ENCODE data around the gene HEATR5A.

The HEATR5A gene

DNA sequence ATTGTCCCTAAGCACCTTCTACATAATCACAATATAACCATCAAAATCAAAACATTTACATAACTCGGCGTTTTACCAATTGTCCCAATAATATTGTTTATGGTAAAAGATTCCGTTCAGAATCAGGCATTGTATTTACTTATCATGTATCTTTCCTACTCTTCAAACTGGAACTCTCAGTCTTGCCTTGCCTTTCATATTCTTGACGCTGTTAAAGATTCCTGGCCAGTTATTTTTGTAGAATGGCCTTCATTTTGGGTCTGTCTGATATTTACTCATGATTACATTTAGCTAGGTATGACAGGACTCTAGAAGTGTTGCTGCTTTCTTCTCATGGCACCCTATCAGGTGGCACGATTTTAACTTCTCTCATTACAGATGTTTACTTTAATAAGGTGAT, 850 bp upstream of the HEATR5A start:
- DNase-seq (ENCODE audit: low read depth), result no peak
- H3K9ac ChIP-seq (ENCODE audit: low read length), result peak overlapping the region; percentile 100
- peak overlapping the region; percentile 100 for H3K4me3 ChIP-seq (ENCODE audit: low read length)
- H3K36me3 ChIP-seq (ENCODE audit: control insufficient read depth, insufficient read depth, low read length, severe bottlenecking), result no peaks in the 10 kb centered on the region
- H3K27me3 ChIP-seq (replicated peaks; ENCODE audit: control insufficient read depth, insufficient read depth, low read length), result no peaks in the 10 kb centered on the region
- H3K4me1 ChIP-seq (ENCODE audit: control insufficient read depth, insufficient read depth, low read length), result peaks cover 18% of the 10 kb centered on the region
- no peaks in the 10 kb centered on the region for H3K9me3 ChIP-seq (ENCODE audit: control insufficient read depth, low read length)

DNA sequence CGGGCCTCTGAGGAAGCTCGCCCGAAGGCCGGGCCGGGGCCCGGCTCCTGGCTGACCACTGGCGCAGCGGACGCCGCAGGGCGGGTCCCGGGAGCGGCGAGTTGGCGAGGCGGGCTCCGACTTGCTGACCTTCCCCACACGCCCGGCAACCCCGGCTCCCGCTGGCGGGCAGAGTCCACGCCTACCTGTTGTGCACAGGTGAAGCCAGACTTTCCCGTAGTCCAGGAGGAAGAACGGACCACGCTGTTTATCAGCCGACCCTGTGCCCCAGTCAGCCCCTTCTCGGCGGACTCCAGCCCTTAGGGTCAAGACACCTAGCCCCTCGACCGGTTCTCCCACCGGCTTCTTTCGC, 407 bp downstream of the HEATR5A start:
- H3K9me3 ChIP-seq (ENCODE audit: control insufficient read depth, low read length), result no peaks in the 10 kb centered on the region
- peak overlapping the region; percentile 100 for H3K4me3 ChIP-seq (ENCODE audit: low read length)
- H3K4me1 ChIP-seq (ENCODE audit: control insufficient read depth, insufficient read depth, low read length), result peaks cover 18% of the 10 kb centered on the region
- no peaks in the 10 kb centered on the region for H3K27me3 ChIP-seq (replicated peaks; ENCODE audit: control insufficient read depth, insufficient read depth, low read length)
- H3K9ac ChIP-seq (ENCODE audit: low read length), result peak overlapping the region; percentile 100
- DNase-seq (ENCODE audit: low read depth), result peak; percentile 81
- H3K36me3 ChIP-seq (ENCODE audit: control insufficient read depth, insufficient read depth, low read length, severe bottlenecking), result no peaks in the 10 kb centered on the region

DNA sequence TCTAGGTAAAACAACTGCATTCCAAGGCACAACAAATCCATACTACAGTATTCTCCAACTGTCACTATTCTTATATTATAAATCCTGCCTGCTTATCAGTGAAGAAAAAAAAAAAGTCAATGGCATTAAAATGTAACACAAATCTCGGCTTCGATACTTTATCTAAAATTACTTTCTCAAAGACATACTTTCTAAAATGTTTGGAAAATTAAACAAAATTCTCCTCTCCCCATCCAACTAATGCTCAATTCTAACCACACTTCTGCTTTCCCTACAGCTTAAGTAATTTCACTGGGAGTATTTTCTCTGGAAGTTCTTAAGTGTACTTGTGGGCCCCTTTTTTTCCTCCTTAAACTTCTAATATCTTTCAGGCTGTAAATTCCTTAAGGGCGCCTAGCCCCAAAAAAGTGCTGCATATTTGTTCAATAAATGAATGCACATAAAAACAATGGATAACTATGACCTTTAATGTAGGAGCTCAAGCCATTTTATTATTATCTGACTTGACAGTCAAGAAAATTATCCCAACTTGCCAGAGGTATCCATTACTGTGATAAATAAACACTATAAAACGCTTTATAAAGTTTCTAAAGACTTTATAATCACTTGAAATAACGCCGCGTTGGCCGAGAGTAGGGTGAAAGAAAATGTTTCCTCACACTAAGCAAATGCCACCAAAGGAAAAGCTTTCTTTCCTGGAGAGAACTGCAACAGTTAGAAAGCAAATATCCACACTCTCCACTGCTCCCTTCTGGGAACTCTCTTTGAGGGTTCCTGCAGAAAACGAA, 977 bp downstream of the HEATR5A start:
- no peaks in the 10 kb centered on the region for H3K27me3 ChIP-seq (replicated peaks; ENCODE audit: control insufficient read depth, insufficient read depth, low read length)
- DNase-seq (ENCODE audit: low read depth), result peak; percentile 38
- no peaks in the 10 kb centered on the region for H3K36me3 ChIP-seq (ENCODE audit: control insufficient read depth, insufficient read depth, low read length, severe bottlenecking)
- H3K4me3 ChIP-seq (ENCODE audit: low read length), result peak overlapping the region; percentile 100
- H3K4me1 ChIP-seq (ENCODE audit: control insufficient read depth, insufficient read depth, low read length), result peaks cover 22% of the 10 kb centered on the region
- no peaks in the 10 kb centered on the region for H3K9me3 ChIP-seq (ENCODE audit: control insufficient read depth, low read length)
- H3K9ac ChIP-seq (ENCODE audit: low read length), result peak overlapping the region; percentile 100

DNA sequence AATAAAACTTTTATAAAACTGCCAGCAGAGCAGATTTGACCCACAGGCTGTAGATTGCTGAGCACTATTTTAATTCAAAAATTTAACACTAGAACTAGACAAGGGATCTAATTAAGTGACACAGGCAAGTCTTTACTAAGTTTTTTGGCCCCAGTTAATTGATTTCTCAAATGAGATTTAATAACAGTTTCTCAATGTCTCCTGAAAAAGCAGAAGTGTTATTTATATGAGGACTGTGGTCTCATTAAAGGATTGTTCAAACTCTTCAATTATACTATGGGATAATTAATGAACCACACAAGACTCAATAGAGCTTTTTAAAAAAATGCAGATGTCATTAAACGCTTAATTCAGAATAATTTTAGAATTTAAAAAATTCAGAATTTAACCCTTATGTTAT, 1.9 kb downstream of the HEATR5A start:
- Histone ChIP-seq H3K4me3 (ENCODE audit: low read length) (peak overlapping the region; percentile 100), H3K27me3 (replicated peaks; ENCODE audit: control insufficient read depth, insufficient read depth, low read length) (no peaks in the 10 kb centered on the region), H3K36me3 (ENCODE audit: control insufficient read depth, insufficient read depth, low read length, severe bottlenecking) (no peaks in the 10 kb centered on the region), H3K4me1 (ENCODE audit: control insufficient read depth, insufficient read depth, low read length) (peaks cover 28% of the 10 kb centered on the region), H3K9me3 (ENCODE audit: control insufficient read depth, low read length) (no peaks in the 10 kb centered on the region), H3K9ac (ENCODE audit: low read length) (peak overlapping the region; percentile 100)
- DNase-seq (ENCODE audit: low read depth), result no peak

DNA sequence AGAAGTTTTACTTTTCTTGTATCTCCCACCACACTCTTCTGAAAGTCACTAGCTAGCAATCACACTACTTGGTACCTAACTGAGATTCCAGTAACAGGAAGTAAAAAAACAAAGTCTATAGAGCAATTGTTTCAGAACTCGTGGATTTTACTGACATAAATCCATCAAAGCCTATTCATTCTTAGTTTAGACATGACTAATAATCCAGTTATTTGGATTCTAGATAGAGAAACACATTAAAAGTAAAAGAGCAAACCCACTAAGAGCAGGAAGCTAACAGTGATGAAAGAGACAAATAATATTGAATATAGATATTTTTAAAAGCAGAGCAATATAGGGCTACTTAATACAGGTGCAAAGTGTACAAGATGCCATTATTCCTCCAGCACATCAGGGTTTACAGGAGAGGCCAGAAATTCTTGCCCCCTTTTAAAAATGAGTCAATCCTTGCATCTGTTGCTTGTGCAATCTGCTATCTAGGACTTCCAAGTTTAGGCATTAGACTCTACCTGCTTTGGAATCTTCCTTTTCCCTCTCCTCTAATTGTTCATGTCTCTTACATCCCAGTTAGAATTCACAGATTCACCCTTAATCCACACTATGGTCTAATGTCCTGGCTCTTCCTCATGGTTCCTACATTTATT, 6.0 kb downstream of the HEATR5A start:
- Histone ChIP-seq H3K36me3 (ENCODE audit: control insufficient read depth, insufficient read depth, low read length, severe bottlenecking) (no peaks in the 10 kb centered on the region), H3K4me3 (ENCODE audit: low read length) (no peak overlapping the region), H3K4me1 (ENCODE audit: control insufficient read depth, insufficient read depth, low read length) (peaks cover 40% of the 10 kb centered on the region), H3K9me3 (ENCODE audit: control insufficient read depth, low read length) (no peaks in the 10 kb centered on the region), H3K9ac (ENCODE audit: low read length) (no peak overlapping the region), H3K27me3 (replicated peaks; ENCODE audit: control insufficient read depth, insufficient read depth, low read length) (no peaks in the 10 kb centered on the region)
- no peak for DNase-seq (ENCODE audit: low read depth)

DNA sequence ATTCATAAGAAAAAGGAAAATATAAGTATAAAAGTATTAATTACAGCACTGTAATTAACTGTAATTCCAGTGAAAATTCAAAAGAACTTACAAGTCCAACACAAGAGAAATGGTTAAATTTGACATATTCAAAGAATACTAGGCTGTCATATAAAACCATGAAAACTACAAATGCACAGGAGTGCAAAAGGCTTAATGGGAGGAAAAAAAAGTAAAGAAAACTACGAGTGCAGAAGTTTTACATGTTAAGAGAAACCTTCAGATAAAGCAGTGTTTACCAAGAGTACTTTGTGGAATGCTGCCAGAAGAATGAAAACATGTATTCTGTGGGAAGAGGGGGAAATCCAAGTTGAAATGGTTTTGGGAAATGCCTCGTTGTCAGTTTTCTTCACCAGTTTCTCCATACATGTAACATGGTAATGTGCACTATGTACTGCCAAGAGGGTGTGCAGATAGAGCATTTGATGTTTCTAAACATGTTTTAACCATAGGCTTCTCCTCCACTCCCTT, 9.1 kb downstream of the HEATR5A start:
- H3K4me3 ChIP-seq (ENCODE audit: low read length), result peak overlapping the region; percentile 29
- no peaks in the 10 kb centered on the region for H3K27me3 ChIP-seq (replicated peaks; ENCODE audit: control insufficient read depth, insufficient read depth, low read length)
- peak; percentile 68 for DNase-seq (ENCODE audit: low read depth)
- no peak overlapping the region for H3K9ac ChIP-seq (ENCODE audit: low read length)
- H3K9me3 ChIP-seq (ENCODE audit: control insufficient read depth, low read length), result no peaks in the 10 kb centered on the region
- H3K36me3 ChIP-seq (ENCODE audit: control insufficient read depth, insufficient read depth, low read length, severe bottlenecking), result no peaks in the 10 kb centered on the region
- H3K4me1 ChIP-seq (ENCODE audit: control insufficient read depth, insufficient read depth, low read length), result peaks cover 26% of the 10 kb centered on the region

DNA sequence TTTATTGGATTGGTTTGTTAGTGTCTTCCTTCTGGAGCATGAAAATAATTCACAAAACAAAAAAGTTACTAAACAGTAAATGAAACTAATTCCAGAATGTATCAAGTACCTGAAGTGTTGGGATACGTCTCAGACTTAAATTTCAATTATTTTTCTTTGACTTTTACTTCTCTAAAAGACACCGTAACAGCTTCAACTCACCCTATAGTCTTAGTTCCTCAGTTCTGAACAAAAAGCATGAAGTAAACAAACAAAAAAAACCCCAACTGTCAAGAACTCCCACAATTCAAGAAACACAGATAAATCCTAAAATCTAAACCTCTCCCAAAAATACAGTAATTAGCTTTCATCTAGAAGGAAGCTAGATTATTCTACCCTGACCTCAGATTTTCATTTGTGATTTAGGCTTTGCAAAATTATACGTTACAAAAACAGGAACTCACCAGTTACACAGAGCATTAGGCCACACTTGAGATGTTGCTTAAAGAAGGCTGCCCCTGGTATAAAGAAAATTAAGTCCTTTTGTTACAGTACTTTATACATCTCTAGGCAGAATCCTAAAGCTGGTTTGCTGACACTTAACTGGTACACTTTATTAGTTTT, 10.2 kb downstream of the HEATR5A start:
- H3K4me3 ChIP-seq (ENCODE audit: low read length), result no peak overlapping the region
- H3K27me3 ChIP-seq (replicated peaks; ENCODE audit: control insufficient read depth, insufficient read depth, low read length), result no peaks in the 10 kb centered on the region
- H3K9ac ChIP-seq (ENCODE audit: low read length), result no peak overlapping the region
- no peaks in the 10 kb centered on the region for H3K9me3 ChIP-seq (ENCODE audit: control insufficient read depth, low read length)
- peaks cover 26% of the 10 kb centered on the region for H3K4me1 ChIP-seq (ENCODE audit: control insufficient read depth, insufficient read depth, low read length)
- no peak for DNase-seq (ENCODE audit: low read depth)
- H3K36me3 ChIP-seq (ENCODE audit: control insufficient read depth, insufficient read depth, low read length, severe bottlenecking), result no peaks in the 10 kb centered on the region

DNA sequence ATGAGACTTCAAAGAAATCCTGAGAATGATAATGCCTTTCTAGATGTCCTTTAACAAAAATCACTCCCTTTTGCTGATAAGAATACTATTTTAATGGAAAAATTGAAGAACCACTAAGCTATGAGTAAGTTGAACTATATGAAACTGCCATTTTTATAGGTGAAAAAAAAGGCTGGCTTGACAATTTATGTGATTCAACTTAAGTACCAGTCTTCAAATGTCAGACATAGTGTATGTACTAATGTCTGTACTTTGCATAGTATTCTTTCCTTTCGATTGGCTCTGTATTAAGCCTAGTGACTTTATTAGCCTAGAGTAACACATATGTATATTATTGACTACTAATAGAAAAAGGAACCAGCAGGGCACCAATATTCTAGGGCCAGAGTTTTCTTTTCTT, 11.9 kb downstream of the HEATR5A start:
- no peak overlapping the region for H3K4me3 ChIP-seq (ENCODE audit: low read length)
- H3K9ac ChIP-seq (ENCODE audit: low read length), result no peak overlapping the region
- no peaks in the 10 kb centered on the region for H3K27me3 ChIP-seq (replicated peaks; ENCODE audit: control insufficient read depth, insufficient read depth, low read length)
- no peaks in the 10 kb centered on the region for H3K36me3 ChIP-seq (ENCODE audit: control insufficient read depth, insufficient read depth, low read length, severe bottlenecking)
- H3K4me1 ChIP-seq (ENCODE audit: control insufficient read depth, insufficient read depth, low read length), result peaks cover 16% of the 10 kb centered on the region
- DNase-seq (ENCODE audit: low read depth), result no peak
- H3K9me3 ChIP-seq (ENCODE audit: control insufficient read depth, low read length), result no peaks in the 10 kb centered on the region

DNA sequence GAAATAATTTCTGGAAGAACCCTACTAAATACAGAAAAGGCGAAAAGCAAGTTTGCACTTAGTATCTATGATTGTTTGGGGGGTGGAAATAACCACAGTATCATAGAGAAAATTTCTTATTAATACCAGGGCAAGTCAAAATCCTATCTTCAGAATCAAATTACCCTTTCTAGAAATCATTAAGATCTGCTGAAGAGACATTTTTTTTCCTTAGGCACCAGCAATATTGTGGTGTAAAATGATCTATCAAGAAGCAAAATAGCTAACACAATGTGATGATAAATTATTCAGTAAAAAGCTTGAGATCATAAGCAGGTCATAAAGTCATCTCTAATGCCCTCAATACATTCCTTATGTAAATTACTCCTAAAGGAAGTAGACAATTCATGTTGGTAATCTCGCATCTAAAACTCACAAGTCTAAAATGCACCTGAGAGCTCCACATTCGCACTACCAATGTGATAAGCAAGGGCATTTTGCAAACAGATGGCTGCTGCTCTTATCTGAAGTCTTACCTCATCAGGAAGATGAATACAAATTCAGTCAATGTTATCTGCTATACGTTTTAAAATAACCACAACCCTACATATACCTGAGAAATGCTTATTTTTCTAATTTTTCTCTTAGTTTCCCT, 14.6 kb downstream of the HEATR5A start:
- no peak overlapping the region for H3K4me3 ChIP-seq (ENCODE audit: low read length)

DNA sequence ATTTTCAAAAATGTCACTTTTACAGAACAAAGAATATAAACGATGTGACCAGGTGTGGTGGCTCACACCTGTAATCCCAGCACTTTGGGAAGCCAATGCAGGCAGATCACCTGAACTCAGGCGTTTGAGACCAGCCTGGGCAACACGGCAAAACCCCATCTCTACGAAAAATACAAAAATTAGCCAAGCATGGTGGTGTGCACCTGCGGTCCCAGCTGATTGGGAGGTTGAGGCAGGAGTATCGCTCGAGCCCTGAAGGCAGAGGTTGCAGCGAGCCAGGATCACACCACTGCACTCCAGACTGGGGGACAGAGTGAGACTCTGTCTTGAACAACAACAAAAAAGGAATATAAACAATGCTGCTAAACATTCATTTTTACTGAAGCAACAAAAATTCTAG, 15.2 kb downstream of the HEATR5A start:
- H3K27me3 ChIP-seq (replicated peaks; ENCODE audit: control insufficient read depth, insufficient read depth, low read length), result no peaks in the 10 kb centered on the region
- peaks cover 5% of the 10 kb centered on the region for H3K4me1 ChIP-seq (ENCODE audit: control insufficient read depth, insufficient read depth, low read length)
- peaks cover 19% of the 10 kb centered on the region for H3K36me3 ChIP-seq (ENCODE audit: control insufficient read depth, insufficient read depth, low read length, severe bottlenecking)
- no peaks in the 10 kb centered on the region for H3K9me3 ChIP-seq (ENCODE audit: control insufficient read depth, low read length)
- no peak overlapping the region for H3K4me3 ChIP-seq (ENCODE audit: low read length)
- H3K9ac ChIP-seq (ENCODE audit: low read length), result no peak overlapping the region
- no peak for DNase-seq (ENCODE audit: low read depth)

More for the DNA sequence above, 14.6 kb downstream of the HEATR5A start:
- H3K9me3 ChIP-seq (ENCODE audit: control insufficient read depth, low read length), result no peaks in the 10 kb centered on the region
- no peak for DNase-seq (ENCODE audit: low read depth)
- H3K9ac ChIP-seq (ENCODE audit: low read length), result no peak overlapping the region
- H3K4me1 ChIP-seq (ENCODE audit: control insufficient read depth, insufficient read depth, low read length), result peaks cover 11% of the 10 kb centered on the region
- H3K36me3 ChIP-seq (ENCODE audit: control insufficient read depth, insufficient read depth, low read length, severe bottlenecking), result peaks cover 16% of the 10 kb centered on the region
- H3K27me3 ChIP-seq (replicated peaks; ENCODE audit: control insufficient read depth, insufficient read depth, low read length), result no peaks in the 10 kb centered on the region

DNA sequence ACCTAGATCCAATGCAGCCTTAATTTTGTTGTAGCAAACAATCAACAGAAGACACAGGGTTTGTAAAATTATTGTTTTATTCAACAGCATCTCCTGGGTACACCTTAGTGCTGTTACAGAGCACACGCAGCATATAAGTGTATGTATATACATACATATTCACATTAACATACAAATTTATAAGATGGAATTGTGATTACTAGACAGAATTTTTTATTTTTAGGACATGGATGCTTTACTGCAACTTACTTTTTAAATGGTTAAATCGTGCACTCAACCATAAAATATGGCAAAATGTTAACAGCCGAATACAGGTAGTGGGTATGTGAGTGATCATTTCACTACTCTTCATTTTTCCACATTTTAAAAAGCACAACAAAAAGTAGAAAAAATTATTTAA, 16.6 kb downstream of the HEATR5A start:
- no peaks in the 10 kb centered on the region for H3K27me3 ChIP-seq (replicated peaks; ENCODE audit: control insufficient read depth, insufficient read depth, low read length)
- H3K36me3 ChIP-seq (ENCODE audit: control insufficient read depth, insufficient read depth, low read length, severe bottlenecking), result peaks cover 33% of the 10 kb centered on the region
- no peak for DNase-seq (ENCODE audit: low read depth)
- H3K9me3 ChIP-seq (ENCODE audit: control insufficient read depth, low read length), result no peaks in the 10 kb centered on the region
- H3K4me3 ChIP-seq (ENCODE audit: low read length), result no peak overlapping the region
- peaks cover 5% of the 10 kb centered on the region for H3K4me1 ChIP-seq (ENCODE audit: control insufficient read depth, insufficient read depth, low read length)
- no peak overlapping the region for H3K9ac ChIP-seq (ENCODE audit: low read length)
